ENCODE measurements around the gene GORASP2.

- TF ChIP-seq CTCF (IDR thresholded peaks at IDR 0.05) (no peak), POLR2A (IDR thresholded peaks at IDR 0.05) (no peak)
These were observed 42.0 kb downstream of the GORASP2 start for GRCh38 chr2:170971071-170971470.
